Stomach smooth muscle (tissue), 2 donors: ENCODE measurements around the gene UAP1L1.

ENCODE experiments used
- H3K27ac ChIP-seq: one replicate; pipeline ENCODE4 v1.7.0; 2013; ENCODE audit warnings: mild to moderate bottlenecking, low read length, inconsistent platforms
- H3K27me3 ChIP-seq, 2 donors: one replicate each; pipeline ENCODE4 v1.7.0; 2013; ENCODE audit warnings: low read length in 2 of 2; ENCODE audit not compliant: insufficient read depth in 2 of 2, control insufficient read depth in 1 of 2
- H3K36me3 ChIP-seq, 2 donors: one replicate each; pipeline ENCODE4 v1.7.0; 2013; ENCODE audit warnings: low read length in 2 of 2; ENCODE audit not compliant: control insufficient read depth in 2 of 2, insufficient read depth in 2 of 2
- H3K4me1 ChIP-seq: one replicate; pipeline ENCODE4 v1.7.0; 2013; ENCODE audit warnings: low read length; ENCODE audit not compliant: control insufficient read depth, insufficient read depth
- H3K4me3 ChIP-seq, 2 donors: one replicate each; pipeline ENCODE4 v1.7.0; 2013; ENCODE audit warnings: low read length in 2 of 2
- H3K9ac ChIP-seq, 2 donors: one replicate each; pipeline ENCODE4 v1.7.0; 2013; ENCODE audit warnings: low read length in 2 of 2, mild to moderate bottlenecking in 1 of 2
- H3K9me3 ChIP-seq, 2 donors: one replicate each; pipeline ENCODE4 v1.7.0; 2013; ENCODE audit warnings: low read length in 2 of 2; ENCODE audit not compliant: control insufficient read depth in 2 of 2
- donor health status: healthy.
- donor health status: Pancreatic carcinoma.

UAP1L1 gene

GRCh38 chr9:137089232-137089947 is 12.1 kb downstream of the UAP1L1 start:
- Histone ChIP-seq H3K9me3 (no peaks in the 10 kb centered on the region), H3K4me1 (peaks cover 14% of the 10 kb centered on the region), H3K27me3 (no peaks in the 10 kb centered on the region), H3K27ac (no peak overlapping the region), H3K4me3 (no peak overlapping the region), H3K9ac (no peak overlapping the region), H3K36me3 (peaks cover 4 to 12% of the 10 kb centered on the region in 2 donors)

DNA sequence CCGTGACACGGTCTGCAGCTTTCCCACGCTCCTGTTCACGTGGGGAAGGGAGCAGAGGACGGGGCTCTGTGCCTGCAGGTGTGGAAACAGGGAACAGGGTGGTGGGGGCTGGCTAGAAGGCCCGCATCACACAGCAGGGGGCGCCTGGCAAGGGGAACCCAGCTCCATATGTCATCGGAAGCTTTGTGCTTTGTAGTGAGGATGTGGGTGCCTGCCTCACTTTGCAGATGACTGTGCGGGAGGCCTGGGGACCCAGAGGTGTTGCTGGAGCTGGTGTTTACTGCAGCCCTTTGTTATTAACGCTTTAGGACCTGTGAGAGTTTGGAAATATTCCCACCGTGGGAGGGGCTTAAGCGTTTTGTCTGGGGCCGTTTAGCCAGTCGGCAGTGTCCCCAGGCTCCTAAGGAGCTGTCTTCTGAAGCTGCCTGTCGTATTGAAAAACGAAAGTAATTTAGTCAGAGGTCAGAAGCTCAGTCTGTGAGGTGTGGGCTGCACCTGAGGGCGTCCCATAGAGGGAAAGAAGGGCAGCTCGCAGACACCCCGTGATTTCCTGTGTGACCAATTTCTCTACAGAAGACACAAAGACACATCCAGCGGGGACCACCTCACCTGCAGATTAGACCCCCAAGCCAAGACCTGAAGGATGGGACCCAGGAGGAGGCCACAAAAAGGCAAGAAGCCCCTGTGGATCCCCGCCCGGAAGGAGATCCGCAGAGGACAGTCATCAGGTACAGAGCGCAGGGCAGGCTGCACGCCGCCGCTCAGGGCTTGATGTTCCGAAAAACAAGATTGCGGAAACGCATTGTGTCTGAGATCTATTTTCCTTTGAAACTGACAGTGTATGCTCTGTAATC is 18.6 kb downstream of the UAP1L1 start:
- Histone ChIP-seq H3K27me3 (no peaks in the 10 kb centered on the region), H3K36me3 (peaks cover 30 to 36% of the 10 kb centered on the region in 2 donors), H3K9ac (no peak overlapping the region), H3K27ac (no peak overlapping the region), H3K9me3 (no peaks in the 10 kb centered on the region), H3K4me3 (no peak overlapping the region), H3K4me1 (no peaks in the 10 kb centered on the region)

GRCh38 chr9:137096785-137097546 is 19.6 kb downstream of the UAP1L1 start:
- no peaks in the 10 kb centered on the region for H3K9me3 ChIP-seq

DNA sequence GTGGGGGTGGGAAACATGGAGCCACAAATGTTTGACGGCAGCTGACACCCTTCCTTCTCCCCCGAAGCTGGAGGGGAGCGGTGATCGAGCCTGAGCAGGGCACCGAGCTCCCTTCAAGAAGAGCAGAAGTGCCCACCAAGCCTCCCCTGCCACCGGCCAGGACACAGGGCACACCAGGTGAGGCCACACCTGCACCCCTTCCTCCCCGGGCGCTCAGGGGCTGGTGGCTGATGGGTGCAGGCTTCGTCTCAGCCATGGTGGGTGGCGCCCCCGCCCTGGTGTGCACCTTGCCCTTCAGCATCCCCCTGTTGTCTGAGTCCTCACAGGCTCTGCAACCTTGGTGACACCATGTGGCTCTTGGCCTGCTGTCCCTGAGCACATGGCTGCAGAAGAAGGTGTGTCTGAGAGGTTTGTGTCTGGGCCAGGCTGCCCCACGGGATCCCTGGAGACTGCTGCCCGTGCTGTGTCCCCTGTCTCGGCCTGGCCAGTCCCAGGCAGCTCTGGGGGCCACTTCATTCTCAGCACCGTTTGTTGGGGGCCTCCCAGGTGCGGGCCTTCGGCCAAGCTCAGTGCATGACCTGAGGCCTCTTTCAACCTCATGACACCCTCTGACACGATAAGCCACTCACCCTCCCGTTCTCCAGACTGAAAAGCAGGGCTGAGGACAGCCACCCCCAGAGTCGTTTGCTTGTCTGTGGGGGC is 20.6 kb downstream of the UAP1L1 start:
- H3K4me1 ChIP-seq: no peaks in the 10 kb centered on the region
- peaks cover 48 to 49% of the 10 kb centered on the region in 2 donors for H3K36me3 ChIP-seq
- no peaks in the 10 kb centered on the region for H3K27me3 ChIP-seq
- no peak overlapping the region for H3K4me3 ChIP-seq
- no peak overlapping the region for H3K9ac ChIP-seq
- no peaks in the 10 kb centered on the region for H3K9me3 ChIP-seq
- H3K27ac ChIP-seq: no peak overlapping the region

More at GRCh38 chr9:137096785-137097546, 19.6 kb downstream of the UAP1L1 start:
- Histone ChIP-seq H3K4me3 (no peak overlapping the region), H3K36me3 (peaks cover 38 to 43% of the 10 kb centered on the region in 2 donors), H3K4me1 (no peaks in the 10 kb centered on the region), H3K27me3 (no peaks in the 10 kb centered on the region), H3K27ac (no peak overlapping the region), H3K9ac (no peak overlapping the region)

GRCh38 chr9:137099231-137099630 is 21.9 kb downstream of the UAP1L1 start:
- peaks cover 59 to 61% of the 10 kb centered on the region in 2 donors for H3K36me3 ChIP-seq
- no peaks in the 10 kb centered on the region for H3K4me1 ChIP-seq
- no peaks in the 10 kb centered on the region for H3K9me3 ChIP-seq
- no peak overlapping the region for H3K27ac ChIP-seq
- no peaks in the 10 kb centered on the region for H3K27me3 ChIP-seq
- H3K9ac ChIP-seq: no peak overlapping the region
- H3K4me3 ChIP-seq: no peak overlapping the region

DNA sequence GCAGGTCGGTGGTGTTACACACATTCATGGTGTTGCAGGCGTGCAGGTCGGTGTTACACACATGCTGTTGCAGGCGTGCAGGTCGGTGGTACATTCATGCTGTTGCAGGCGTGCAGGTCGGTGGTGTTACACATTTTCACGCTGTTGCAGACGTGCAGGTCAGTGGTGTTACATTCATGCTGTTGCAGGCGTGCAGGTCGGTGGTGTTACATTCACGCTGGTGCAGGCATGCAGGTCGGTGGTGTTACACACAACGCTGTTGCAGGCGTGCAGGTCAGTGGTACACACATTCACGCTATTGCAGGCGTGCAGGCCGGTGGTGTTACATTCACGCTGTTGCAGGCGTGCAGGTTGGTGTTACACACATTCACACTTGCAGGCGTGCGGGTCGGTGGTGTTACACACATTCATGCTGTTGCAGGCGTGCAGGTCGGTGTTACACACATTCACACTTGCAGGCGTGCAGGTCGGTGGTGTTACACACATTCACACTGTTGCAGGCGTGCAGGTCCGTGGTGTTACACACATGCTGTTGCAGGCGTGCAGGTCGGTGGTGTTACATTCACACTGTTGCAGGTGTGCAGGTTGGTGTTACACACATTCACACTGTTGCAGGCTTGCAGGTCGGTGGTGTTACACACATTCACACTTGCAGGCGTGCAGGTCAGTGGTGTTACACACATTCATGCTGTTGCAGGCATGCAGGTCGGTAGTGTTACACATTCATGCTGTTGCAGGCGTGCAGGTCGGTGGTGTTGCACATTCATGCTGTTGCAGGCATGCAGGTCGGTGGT is 26.1 kb downstream of the UAP1L1 start:
- Histone ChIP-seq H3K9me3 (no peaks in the 10 kb centered on the region), H3K36me3 (peaks cover 53 to 59% of the 10 kb centered on the region in 2 donors), H3K9ac (no peak overlapping the region), H3K27ac (no peak overlapping the region), H3K27me3 (no peaks in the 10 kb centered on the region), H3K4me1 (no peaks in the 10 kb centered on the region), H3K4me3 (no peak overlapping the region)

GRCh38 chr9:137105814-137106661 is 28.7 kb downstream of the UAP1L1 start:
- H3K4me3 ChIP-seq: no peak overlapping the region
- H3K4me1 ChIP-seq: no peaks in the 10 kb centered on the region
- no peak overlapping the region for H3K9ac ChIP-seq
- no peaks in the 10 kb centered on the region for H3K27me3 ChIP-seq
- H3K27ac ChIP-seq: no peak overlapping the region
- peaks cover 42 to 53% of the 10 kb centered on the region in 2 donors for H3K36me3 ChIP-seq
- no peaks in the 10 kb centered on the region for H3K9me3 ChIP-seq

DNA sequence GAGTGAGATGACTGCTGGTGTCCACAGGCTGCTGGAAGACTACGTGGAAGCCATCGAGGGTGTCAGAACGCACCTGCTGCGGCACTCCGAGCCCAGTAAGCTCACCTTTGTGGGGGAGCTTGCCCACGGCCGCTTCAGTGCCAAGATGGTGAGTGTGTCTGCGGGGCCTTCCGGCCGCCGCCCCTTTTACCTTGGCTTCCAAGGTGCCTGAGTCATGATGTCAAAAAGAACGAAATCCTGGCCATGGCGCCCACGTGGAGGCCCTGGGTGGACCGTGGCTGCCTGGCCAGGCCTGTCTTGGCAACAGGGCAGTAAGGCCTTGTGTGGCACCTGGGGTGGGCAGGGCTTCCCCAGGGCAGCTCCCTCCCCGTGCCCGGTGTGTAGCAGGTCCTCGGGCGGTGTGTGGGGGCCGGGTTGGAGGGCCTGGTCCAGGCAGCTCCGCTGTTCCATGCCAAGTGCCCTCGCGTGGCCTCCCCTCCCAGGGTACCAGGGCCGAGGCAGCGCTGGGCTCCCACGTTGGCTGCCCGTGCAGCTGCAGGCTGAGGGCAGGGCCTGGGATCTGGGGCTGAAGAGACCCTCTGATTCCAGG is 29.4 kb downstream of the UAP1L1 start:
- Histone ChIP-seq H3K9ac (no peak overlapping the region), H3K27me3 (no peaks in the 10 kb centered on the region), H3K9me3 (no peaks in the 10 kb centered on the region), H3K36me3 (peaks cover 35 to 46% of the 10 kb centered on the region in 2 donors), H3K4me1 (no peaks in the 10 kb centered on the region), H3K4me3 (no peak overlapping the region), H3K27ac (no peak overlapping the region)

DNA sequence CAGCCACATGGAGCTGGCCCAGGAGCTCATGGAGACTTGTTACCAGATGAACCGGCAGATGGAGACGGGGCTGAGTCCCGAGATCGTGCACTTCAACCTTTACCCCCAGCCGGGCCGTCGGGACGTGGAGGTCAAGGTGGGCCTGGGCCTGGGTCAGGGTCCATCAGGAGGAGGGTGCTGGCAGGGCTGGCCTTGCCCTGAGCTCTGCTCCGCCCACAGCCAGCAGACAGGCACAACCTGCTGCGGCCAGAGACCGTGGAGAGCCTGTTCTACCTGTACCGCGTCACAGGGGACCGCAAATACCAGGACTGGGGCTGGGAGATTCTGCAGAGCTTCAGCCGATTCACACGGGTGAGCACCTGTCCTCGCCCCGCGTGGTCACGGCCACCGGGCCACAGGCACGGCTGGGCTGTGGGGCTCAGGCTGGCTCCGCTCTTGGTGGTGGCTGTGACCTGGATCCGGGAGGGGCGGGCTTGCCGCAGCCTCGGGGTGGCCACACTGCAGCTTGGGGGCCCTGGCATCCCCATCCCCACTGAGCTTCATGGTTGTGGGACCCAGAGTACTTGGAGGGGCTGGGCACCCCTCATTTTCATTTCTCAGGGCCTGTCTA is 30.1 kb downstream of the UAP1L1 start:
- H3K4me1 ChIP-seq: no peaks in the 10 kb centered on the region
- H3K9me3 ChIP-seq: no peaks in the 10 kb centered on the region
- H3K9ac ChIP-seq: no peak overlapping the region
- H3K36me3 ChIP-seq: peaks cover 29 to 40% of the 10 kb centered on the region in 2 donors
- H3K4me3 ChIP-seq: no peak overlapping the region
- no peaks in the 10 kb centered on the region for H3K27me3 ChIP-seq
- no peak overlapping the region for H3K27ac ChIP-seq
